ENCODE data around the gene HOXA11. TPM values are rescaled to one million over a fixed set of nuclear protein-coding genes. Genes with fewer than 3 reads are reported as not detected.

The HOXA11 gene
- total RNA-seq, 1 donor from 2014 or later, result not detected

DNA sequence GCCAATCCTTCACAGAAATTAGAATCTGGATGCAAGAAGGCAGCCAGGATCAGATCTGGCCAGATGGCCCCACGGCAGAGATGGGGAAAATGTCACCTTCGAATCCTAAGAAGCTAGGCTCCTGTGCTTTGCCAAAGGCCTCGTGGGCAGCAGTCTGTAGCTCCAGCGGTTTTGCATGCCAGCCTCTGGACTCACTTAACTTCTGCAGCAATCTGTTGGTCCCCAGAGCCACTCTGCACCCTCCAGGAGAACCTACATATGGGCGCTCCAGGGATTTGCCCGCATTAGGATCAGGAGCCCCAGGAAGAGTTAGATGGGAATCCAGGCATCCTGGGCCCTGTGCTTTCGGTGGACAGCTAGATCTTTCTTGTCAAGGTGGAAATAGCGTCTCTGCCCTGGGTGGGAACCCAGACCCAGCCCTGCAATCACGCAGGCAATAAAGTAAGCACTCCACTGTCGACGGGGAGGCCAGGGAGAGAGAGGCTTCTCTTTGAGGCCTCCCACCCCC lies 25.0 kb upstream of the HOXA11 start:
- H3K27me3 ChIP-seq (ENCODE audit: control insufficient read depth, insufficient read depth, low read length), result peaks cover 69% of the 10 kb centered on the region
- no peak for DNase-seq (ENCODE audit: low read depth)
- no peak for FAIRE-seq
- TF ChIP-seq CTCF (IDR thresholded peaks at IDR 0.05; ENCODE audit: insufficient read depth, low read length, severe bottlenecking), result no peak
- no peaks in the 10 kb centered on the region for H3K36me3 ChIP-seq (ENCODE audit: control insufficient read depth, insufficient read depth, low read length)
- H3K4me3 ChIP-seq (ENCODE audit: low read depth, low read length), result no peak overlapping the region

- DNase-seq (ENCODE audit: low read depth) (no peak), FAIRE-seq (no peak)
- no peak for TF ChIP-seq CTCF (IDR thresholded peaks at IDR 0.05; ENCODE audit: insufficient read depth, low read length, severe bottlenecking)
- Histone ChIP-seq H3K36me3 (ENCODE audit: control insufficient read depth, insufficient read depth, low read length) (no peaks in the 10 kb centered on the region), H3K27me3 (ENCODE audit: control insufficient read depth, insufficient read depth, low read length) (peaks cover 71% of the 10 kb centered on the region), H3K4me3 (ENCODE audit: low read depth, low read length) (no peak overlapping the region)
These were observed 24.0 kb upstream of the HOXA11 start for GRCh38 chr7:27208998-27209397.

GRCh38 chr7:27207348-27207985 lies 22.4 kb upstream of the HOXA11 start:
- no peak for FAIRE-seq
- Histone ChIP-seq H3K36me3 (ENCODE audit: control insufficient read depth, insufficient read depth, low read length) (no peaks in the 10 kb centered on the region), H3K4me3 (ENCODE audit: low read depth, low read length) (no peak overlapping the region), H3K27me3 (ENCODE audit: control insufficient read depth, insufficient read depth, low read length) (peaks cover 69% of the 10 kb centered on the region)
- TF ChIP-seq CTCF (IDR thresholded peaks at IDR 0.05; ENCODE audit: insufficient read depth, low read length, severe bottlenecking), result no peak
- DNase-seq (ENCODE audit: low read depth), result no peak

DNA sequence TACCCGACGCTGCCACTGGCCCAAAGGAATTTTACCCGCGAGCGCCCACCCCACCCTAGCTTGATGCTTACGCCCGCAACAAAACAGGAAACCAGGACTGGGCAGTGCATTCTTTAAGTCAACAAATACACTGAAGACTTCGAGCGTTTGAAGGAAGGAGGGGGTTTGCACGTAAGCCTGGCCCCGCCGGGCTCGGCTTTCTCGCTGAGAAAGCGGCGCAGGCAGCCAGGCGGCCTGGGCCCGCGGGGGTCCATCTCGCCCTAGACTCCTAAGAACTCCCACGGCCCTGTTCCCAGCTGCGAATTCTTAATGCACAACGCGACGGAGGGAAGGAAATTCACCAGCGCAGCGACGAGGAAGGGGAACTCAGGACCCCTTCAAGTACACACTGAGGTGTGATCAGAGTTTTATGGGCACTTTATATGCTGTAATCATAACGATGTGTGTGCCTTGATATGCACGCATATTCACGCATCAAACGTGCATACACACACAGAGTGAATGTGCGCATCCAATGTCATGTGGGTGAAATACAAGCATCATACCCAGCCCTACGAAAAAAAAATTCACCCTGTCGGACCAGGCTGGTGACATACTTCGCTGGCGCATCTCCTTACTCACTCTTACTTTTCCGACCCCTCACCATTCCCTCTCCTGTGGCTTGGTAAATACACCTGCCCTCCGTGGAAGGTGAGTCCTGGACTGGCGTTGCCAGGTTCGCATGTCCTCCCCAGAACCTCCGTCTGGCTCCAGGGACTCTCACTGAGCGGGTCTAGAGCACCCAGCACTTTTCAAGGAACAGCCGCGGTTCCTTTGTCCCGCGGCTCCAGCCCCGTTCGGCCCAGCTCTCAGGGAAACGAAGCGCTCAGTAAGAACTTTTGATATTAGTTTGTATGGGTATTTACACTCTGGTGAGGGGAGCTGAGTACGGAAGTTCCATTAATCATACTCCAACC lies 20.6 kb upstream of the HOXA11 start:
- TF ChIP-seq CTCF (IDR thresholded peaks at IDR 0.05; ENCODE audit: insufficient read depth, low read length, severe bottlenecking), result no peak
- Histone ChIP-seq H3K36me3 (ENCODE audit: control insufficient read depth, insufficient read depth, low read length) (no peaks in the 10 kb centered on the region), H3K27me3 (ENCODE audit: control insufficient read depth, insufficient read depth, low read length) (peaks cover 71% of the 10 kb centered on the region), H3K4me3 (ENCODE audit: low read depth, low read length) (no peak overlapping the region)
- DNase-seq (ENCODE audit: low read depth) (no peak), FAIRE-seq (no peak)

DNA sequence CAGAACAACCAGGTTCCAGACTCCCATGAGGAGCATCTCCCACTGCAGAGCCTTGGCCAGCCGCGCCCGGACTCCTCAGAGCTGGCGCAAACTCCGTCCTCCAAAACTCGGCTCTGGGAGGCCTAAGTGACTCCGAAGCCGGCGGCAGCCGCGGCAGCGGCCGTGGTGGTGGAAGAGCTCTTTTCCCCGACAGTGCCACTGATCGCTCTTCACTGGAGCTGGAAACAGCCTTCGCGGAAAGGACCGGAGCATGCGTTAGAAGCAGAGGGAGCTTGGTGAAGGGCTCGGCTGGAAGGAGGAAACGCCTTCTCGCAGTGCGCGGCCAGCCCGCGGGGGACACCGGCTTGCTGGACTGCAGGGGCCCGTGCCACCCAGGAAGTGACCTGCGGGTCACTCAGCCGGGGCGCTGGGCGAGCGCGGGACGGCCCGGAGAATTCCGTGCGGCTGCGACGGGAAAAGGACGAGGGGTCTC lies 19.9 kb upstream of the HOXA11 start:
- no peak for FAIRE-seq
- DNase-seq (ENCODE audit: low read depth), result no peak
- H3K27me3 ChIP-seq (ENCODE audit: control insufficient read depth, insufficient read depth, low read length), result peaks cover 73% of the 10 kb centered on the region

More for the DNA sequence above, 19.9 kb upstream of the HOXA11 start:
- Histone ChIP-seq H3K4me3 (ENCODE audit: low read depth, low read length) (no peak overlapping the region), H3K36me3 (ENCODE audit: control insufficient read depth, insufficient read depth, low read length) (no peaks in the 10 kb centered on the region)
- TF ChIP-seq CTCF (IDR thresholded peaks at IDR 0.05; ENCODE audit: insufficient read depth, low read length, severe bottlenecking), result no peak

Measured in bronchial epithelial cell (primary cell).